ENCODE measurements around the gene MOB3A. TPM values are rescaled to one million over a fixed set of nuclear protein-coding genes. Genes with fewer than 3 reads are reported as not detected.

MOB3A gene
- total RNA-seq, 1 donor from 2014 or later, result 24.4 TPM

DNA sequence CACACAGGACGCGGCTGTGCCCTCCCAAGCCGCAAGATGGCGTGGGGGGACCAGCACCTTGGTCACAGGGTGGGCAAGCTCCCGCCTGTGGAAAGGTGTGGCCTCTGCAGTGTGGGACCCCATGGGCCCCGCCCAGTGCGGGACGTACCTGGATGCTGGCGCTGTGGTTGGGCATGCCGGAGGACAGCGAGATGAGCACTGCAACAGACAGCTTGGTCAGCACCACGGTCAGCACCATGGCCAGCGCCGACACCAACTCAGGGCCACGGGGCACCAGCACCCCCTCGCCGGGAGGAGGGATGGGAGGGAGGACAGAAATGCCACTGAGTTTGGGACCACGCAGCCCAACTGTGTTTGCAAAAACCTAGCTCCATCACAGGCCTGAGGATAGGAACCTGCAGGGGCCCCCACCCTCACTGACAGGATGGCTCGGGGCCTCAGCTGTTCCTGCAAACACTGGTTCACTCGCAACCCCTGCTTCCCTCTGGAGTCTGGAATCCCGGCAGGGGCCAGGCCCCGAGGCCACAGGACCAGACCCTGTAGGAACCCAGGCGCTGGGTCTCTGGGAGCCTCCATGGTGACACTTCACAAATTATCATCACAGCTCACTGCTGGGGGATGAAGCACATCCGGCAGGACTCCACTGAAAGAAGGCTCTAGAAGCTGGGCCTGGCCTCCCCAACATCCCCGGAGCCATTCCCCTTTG is 27.7 kb upstream of the MOB3A start:
- DNase-seq, result peak; percentile 37

DNA sequence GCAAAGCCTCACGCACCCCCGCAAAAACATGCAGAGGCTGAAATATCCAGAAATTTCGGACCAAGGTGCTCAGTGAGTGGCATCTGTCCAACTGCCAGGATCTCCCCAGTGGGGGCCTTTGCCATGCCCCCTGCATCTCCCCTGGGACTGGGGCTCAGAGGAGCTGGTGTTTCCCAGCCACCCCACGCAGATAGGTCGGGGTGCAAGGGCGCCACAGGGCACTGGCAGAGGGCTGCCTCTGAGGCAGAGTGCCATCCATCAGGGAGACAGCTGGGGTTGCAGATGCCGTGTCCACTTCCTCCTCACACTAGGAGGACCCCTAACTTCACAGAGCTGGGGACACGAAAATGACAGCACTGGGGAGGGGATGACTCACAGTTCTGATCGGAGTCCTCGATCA is 26.9 kb upstream of the MOB3A start:
- DNase-seq, result no peak

GRCh38 chr19:2122251-2122650 is 26.1 kb upstream of the MOB3A start:
- no peak for DNase-seq

DNA sequence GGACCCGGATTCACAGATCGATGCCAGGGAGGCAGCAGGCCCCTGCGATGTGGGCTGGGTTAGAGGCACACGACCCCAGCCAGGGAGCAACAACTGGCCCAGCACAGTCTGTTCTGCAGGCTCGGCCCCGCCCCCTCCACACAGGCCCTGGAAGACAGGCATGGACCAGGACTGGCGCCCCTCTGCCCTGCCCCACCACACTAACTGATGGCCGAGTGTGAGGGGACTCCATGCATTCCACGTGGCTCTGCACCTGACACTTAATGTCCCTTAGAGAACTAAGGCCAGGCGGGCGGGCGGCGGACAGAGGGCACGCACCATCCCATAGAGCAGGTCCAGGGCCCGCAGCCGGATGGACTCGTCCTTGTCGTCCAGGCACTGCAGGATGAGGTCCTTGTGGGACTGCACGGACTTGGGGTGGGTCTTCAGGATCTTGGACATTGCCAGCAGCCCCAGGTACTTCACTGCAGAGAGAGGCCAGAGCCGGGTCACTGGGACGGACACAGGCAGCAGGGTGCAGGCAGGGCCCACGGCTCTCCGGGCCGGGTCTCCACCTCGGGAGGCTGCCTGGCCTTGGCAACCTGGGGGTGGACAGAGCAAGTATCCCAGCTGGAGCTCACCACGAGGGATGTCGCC is 25.4 kb upstream of the MOB3A start:
- no peak for DNase-seq

DNA sequence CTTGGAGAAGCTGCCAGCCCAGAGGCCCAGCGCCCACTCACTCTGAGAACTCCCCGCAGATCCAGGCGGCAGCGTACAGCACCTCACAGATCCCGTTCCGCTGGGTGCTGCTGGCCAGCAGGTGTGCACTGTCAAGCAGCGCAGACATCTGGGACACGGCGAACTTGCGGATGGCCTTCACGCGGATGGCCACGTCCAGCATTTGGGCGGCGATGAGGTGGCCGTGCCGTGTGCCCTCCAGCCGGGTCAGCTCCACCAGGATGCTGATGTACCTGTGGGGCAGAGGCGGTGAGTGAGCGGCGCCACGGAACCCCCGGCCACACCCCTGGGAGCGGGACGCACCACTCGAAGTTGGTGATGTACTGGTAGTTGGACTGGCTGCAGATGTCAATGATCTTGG is 24.7 kb upstream of the MOB3A start:
- no peak for DNase-seq

DNA sequence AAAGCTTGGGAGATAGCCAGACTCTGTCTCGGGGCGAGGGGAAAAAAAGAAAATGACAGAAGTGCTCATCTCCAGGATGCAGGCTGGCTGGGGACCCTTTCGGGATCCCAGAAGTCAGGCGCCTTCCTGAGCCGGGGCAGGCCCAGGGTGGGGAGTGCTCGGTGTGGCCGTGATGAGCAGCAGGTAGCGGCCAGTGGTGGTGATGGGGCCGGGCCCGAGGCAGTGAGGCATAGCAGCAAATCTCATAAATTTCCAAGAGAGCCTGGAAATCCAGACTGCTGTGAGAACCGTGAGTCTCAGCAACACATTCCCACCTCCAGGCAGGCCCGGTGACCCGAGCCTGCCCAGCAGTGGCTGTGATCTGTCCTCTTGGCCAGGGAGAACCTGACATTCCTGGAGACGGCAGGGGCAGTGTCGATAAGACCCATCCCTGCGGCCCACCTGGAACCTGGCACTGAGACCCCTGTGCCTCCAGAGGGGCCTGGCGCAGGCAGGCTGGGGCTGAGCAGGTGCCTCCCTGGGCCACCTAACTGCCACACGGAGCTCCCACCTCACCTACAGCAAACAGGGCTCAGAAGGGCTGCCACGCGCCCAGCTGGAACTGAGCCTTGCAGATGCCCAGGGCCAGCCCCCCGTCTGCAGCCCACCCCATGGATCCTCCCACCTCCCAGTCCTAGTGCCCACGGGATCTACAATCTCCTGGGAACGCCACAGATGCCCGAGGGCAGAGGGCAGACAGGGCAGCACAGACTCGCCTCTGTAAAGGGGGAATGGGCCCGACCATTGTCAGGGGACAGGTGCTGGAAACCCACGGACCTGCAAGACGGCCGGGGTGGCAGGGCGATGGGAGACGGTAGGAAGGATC is 24.0 kb upstream of the MOB3A start:
- DNase-seq, result no peak

DNA sequence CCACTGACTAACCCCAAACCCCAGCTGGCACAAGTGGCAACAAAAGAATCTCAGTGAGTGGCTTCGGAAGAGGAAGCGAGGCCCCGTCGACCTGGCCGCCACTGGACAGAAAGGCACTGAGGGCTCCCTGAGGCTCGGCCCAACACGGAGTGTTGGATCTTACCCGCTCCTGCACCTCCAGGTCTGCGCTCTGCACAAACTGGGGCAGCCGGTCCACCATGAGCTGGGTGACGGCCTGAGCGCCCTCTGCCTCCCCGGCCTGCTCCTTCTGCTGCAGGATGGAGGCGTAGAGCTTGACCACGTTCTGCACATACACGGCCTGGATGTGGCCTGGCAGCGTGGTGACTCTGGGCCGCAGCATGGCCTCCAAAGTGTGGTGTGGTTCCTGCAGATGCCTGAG is 22.3 kb upstream of the MOB3A start:
- DNase-seq, result no peak

DNA sequence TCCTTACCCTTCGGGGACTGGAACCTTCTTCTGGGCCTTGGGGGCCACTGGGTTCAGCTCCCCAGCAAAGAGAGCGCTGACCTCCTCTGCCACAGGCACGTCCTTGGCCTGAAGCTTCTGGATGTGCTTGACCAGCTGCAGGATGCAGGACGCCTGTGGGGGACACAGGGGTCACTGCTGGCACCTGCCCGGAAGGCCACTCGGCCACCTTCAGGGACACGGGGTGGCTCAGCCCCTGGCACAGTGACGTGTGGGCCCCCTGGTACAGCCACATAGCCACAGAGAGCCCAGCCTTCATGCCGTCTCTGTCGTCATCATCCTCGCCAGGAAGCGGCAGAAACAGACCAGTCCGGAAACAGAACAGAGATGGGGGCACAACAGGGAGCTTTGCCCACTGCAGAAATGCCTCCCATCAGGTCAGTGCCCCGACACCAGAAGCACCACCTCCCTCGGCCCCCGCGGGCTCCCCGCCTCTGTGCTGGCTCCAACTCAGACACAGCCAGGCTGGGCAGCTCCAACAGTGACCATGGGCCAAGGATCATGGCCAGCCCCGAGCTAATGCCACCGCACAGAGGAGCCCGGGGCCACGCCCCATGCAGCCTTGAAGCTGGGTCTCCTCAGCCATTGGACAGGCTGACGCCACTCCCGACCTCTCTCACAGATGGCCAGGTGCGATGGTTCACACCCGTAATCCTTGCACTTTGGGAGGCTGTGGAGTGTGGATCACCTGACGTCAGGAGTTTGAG is 21.3 kb upstream of the MOB3A start:
- DNase-seq, result no peak

DNA sequence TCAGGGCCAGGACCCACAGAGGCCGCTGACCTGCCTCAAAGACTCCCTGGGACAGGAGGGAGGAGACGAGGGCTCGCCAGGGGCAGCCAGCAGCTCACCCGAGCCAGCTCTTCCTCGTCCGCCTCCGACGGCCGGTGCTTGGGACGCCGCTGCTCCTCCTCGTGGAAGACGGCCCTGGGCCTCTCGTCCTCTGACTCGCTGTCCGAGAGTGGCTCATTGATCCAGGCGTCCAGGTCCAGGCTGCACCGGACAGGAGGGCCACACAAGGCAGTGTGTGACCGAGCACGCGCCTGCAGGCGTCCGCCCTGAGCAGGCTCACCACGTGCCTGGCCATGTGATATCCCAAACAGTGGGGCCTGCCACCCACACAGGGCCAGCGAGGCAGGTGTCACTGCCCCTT is 20.4 kb upstream of the MOB3A start:
- DNase-seq, result no peak

DNA sequence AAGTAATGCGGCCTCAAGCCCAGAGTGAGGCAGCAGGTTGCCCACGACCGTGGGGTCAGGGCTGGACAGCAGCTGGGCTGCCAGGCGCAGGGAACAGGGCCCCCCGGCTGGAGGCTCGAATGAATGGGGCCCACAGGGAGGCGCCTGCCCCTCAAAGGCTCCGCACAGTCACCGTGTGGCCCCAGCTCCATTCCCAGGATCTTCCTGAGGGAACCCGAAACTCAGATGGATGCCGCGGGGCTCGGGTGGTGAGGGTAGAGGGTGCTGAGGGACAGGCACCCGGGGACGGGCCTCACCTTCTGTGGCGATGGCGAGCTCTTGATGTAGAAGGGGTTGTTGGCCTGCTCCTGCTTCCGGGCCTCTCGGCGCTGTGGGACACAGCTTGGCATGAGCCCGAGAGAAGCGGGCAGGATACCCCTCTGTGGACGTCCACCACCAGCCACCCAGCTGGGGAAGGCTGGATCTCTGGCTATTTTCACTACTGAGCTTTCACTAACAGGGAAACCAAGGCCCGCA is 19.8 kb upstream of the MOB3A start:
- no peak for DNase-seq

DNA sequence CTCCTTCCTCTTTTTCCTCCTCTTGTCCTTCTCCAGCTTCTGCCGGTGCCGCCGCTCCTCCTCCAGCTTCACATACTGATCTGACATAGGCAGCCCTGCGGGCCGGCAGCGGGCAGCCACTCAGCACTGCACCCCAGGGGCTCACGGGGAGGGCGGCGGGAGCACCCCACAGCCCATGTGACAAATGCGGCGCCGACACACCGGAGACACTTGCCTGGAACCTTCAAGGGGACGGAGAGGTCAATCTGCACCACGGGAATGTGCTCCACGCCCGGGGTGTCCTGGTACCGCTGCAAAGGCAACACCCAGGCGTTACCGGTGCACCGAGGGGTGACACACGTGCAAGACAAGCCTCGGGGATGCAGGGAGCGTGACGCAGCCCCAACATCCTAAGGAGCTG is 19.2 kb upstream of the MOB3A start:
- no peak for DNase-seq

DNA sequence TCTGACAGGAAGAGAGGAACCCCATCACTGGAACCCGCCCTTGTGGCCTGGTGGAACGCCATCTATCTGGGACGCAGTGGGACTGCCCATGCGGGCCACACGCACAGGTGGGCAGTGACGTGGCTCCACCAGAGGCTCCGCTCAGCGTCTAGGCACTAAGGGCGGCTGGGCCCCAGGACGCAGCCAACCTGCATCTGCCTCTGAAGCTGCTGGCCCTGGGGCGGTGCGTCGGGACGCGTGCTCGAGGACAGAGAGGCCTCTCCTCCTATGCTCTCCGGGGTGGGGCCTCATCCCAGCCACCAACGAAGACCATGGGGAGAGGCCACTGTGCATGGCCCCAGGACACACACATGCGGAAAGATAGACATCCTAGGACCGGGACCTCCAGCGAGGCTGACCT is 18.7 kb upstream of the MOB3A start:
- no peak for DNase-seq

- no peak for DNase-seq
Observed at GRCh38 chr19:2114218-2114617, 18.1 kb upstream of the MOB3A start.

DNA sequence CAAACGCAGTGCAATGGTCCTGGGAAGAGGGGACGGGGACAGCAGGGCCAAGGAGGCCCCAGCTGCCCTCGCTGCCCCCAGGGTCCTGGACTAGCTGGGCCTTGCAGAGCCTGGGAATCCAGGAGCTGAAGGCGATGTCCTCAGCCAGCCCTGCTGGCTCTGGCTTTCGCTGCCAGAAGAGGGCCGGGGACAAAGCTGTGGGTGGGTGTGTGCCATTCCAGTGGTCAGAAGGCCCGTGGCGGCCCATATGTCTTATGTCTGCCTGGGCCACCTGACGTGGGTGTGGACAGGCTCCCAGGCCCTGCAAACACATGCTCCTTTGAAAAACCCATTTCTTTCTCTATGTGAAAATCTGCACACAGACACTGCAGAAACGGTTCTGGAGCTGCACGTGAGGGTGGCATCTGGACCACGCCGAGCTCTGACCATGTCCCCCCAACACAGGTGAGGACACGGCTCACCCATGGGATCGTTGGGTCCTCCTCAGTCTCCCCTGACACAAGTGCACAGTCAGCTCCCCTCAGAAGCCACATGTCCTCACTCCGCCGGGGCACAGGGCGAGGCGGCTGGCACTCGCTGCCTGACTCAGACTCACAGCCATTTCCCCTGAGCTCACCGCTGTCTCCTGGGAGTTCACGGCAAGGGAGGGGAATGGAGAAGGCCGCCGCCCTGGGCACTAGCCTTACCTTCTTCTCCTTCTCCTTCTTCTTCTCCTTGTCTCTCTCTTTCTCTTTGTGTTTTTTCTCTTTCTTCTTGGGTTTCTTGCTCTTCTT is 17.5 kb upstream of the MOB3A start:
- DNase-seq, result no peak

DNA sequence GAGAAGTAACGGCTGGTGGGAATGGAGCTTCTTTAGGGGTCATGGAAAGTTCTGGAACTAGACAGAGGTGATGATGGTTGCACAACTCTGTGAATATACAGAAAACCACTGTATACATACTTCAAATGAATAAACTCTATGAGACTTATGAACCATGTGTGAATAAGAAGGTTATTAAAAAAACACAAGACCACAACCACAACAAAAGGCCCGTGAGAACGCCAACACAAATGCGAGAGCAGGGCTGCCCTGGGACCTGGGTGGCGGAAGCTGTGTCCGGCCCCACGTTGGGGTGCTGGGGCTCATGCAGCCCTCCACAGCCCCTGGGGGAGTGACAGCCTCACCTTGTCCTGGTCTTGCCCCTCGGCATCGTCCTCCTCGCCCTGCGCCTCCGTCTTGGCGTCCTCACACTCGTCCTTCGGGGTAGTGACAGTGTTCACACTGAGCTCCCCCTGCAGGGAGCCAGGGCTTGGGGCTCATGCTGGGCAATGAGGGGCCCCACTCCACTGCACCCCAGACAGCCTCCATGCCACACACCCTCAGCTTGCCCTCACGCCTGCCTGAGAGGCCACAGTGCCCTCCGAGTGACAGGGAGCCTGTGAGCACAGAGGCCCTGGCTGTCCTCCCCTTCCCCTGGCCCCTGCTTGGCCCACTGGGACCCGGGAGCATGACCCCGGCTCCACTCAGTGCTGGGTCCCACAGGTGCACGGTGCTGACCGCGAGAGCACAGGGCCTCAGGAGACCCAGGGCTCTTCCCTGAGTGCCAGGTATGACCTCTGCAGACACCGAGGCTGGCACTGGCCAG is 16.6 kb upstream of the MOB3A start:
- no peak for DNase-seq

DNA sequence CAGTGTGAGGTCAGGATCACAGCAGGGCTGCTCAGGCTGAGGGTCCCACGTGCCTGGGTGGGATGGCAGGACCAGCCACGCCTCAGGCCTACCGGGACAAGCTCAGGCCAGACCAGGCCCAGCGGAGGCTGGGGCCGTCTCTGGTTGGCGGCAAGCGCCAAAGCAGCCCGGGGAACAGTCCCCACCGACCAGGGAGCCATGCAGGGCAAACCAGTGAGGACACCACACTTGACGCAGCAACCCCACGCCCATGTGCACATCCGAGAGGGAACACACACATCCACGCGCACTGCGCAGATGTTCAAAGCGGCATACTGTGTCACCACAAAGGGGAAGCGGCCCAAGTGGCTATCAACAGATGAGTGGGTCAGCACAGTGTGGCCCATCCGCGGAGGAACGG is 15.8 kb upstream of the MOB3A start:
- DNase-seq, result no peak

DNA sequence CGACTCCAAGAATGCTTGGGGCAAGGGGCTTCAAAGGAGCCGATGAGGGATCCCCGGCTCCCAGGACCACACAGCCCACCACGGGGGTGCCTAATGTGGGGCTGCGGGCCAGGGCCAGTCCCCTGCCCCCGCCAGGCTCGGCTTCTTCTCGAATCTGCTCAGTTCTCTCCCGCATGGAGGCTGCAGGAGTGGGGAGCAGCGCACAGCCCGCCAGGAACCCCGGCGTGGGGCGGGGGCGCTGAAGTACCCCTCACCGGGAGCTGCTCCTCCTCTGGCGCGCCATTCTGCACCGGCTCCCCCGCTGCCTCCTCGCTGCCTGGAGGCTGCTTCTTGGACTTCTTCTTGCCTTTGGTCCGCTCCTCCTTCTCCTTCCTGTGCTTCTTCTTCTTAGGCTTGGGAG is 15.3 kb upstream of the MOB3A start:
- no peak for DNase-seq

DNA sequence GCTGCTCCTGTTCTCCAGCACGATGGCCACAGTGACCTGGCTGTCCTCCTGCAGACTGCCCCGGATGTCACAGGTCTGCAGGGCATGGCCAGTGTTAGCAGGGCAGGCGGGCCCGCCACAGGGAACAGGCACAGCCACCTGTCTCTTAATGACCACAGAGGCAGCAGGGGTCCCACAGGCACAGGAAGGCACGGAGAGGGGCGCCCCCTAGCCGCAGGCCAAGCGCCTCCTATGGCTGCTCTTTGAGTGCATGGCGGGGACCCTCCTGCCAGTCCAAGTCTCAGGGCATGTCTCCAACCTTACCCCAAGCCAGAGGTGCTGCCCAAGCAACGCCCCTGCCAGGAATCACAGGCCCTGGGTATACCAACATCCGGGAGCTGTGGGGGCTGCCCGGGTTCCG is 14.7 kb upstream of the MOB3A start:
- DNase-seq, result no peak

DNA sequence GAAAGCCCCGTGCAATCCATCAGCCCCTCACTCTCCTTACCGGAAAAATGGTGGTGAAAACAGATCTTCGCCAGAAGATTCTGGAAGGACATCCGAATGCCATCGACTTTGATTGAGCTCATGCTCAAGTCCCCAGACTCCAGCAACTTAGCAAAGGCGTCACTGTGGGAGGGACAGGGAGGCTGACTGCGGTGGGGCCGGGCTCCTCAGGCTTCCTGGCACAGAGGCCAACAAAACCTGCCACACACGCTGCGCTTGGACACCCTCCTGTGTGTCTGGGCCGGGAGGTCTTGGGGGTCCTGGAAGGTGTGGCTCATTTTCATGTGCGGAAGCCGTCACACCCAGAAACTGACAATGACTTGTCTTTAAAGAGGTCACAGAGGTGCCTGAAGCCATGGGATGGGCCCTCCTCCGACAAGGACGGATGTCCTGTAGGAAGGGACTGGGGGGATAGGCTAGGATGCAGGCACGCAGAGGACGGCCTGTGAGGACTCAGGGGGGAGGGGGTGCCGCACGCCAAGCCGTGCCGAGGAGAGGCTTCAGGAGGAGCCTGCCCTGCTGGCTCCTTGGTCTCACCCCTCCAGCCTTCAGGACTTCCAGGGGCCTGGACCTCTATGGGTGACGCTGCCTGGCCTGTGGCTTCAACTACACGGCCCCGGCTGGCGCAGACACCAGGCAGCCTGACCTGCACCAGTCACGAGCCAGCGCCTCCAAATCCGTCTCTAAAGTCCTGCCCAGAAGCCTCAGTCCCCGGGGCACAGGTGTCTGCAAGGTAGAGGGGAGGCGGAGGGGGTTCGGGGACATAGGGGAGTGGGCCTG is 13.1 kb upstream of the MOB3A start:
- DNase-seq, result no peak
